ENCODE data around the gene ARL15. TPM values are rescaled to one million over a fixed set of nuclear protein-coding genes. Genes with fewer than 3 reads are reported as not detected.
A peak's percentile ranks its signal among the peaks of the same experiment; 100 is the strongest.

The ARL15 gene
- total RNA-seq, 1 experiment from 2014 or later, result 6.9 TPM

DNA sequence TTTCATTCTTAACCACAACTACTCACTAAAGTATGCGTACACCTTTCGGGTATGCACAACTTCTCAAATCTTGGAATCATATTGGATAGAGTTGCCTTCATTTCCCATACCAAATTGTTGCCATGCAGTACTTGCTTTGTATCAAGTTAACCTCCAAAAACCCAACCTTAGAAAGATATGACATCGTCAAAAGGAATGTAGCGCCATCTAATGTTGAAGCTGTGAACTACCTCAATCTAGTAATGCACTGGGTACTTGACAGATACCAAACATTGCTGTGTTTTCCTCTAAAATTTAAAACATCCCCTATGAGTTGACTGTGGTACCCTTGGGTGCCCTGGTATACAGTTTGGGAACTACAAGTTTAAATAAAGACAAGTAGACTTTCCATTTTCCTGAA, 318.4 kb downstream of the ARL15 start:
- H3F3A ChIP-seq (ENCODE audit: low read length, unreplicated experiment), result no peaks in the 10 kb centered on the region
- ATAC-seq (no peak), DNase-seq (no peak)
- no peaks in the 10 kb centered on the region for H3K9me2 ChIP-seq (replicated peaks; ENCODE audit: low read length)
- no peaks in the 10 kb centered on the region for H3K27me3 ChIP-seq (ENCODE audit: low read length)
- H3K27ac ChIP-seq (ENCODE audit: low read length), result no peak overlapping the region
- no peaks in the 10 kb centered on the region for H3K4me1 ChIP-seq (ENCODE audit: insufficient read depth, low read length)
- H2AFZ ChIP-seq (ENCODE audit: low read length), result no peak overlapping the region
- no peak overlapping the region for H3K4me3 ChIP-seq (ENCODE audit: low read length)
- CTCF ChIA-PET, result no interaction called here
- H3K9ac ChIP-seq (ENCODE audit: low read length), result no peak overlapping the region
- no peaks in the 10 kb centered on the region for H3K36me3 ChIP-seq (ENCODE audit: low read depth, low read length)
- no peaks in the 10 kb centered on the region for H3K9me3 ChIP-seq (ENCODE audit: low read length)
- POLR2A ChIA-PET (ENCODE audit: unreplicated experiment), result no interaction called here
- TF ChIP-seq EZH2phosphoT487 (IDR thresholded peaks at IDR 0.05; ENCODE audit: borderline replicate concordance, low read length), result no peak
- TF ChIP-seq, protein P1, sequence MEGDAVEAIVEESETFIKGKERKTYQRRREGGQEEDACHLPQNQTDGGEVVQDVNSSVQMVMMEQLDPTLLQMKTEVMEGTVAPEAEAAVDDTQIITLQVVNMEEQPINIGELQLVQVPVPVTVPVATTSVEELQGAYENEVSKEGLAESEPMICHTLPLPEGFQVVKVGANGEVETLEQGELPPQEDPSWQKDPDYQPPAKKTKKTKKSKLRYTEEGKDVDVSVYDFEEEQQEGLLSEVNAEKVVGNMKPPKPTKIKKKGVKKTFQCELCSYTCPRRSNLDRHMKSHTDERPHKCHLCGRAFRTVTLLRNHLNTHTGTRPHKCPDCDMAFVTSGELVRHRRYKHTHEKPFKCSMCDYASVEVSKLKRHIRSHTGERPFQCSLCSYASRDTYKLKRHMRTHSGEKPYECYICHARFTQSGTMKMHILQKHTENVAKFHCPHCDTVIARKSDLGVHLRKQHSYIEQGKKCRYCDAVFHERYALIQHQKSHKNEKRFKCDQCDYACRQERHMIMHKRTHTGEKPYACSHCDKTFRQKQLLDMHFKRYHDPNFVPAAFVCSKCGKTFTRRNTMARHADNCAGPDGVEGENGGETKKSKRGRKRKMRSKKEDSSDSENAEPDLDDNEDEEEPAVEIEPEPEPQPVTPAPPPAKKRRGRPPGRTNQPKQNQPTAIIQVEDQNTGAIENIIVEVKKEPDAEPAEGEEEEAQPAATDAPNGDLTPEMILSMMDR (conservative IDR thresholded peaks at IDR 0.05; ENCODE audit: low read depth, low read length), result peak; percentile 51
- no peak overlapping the region for H3K4me2 ChIP-seq (ENCODE audit: low read length)
- intact Hi-C loops (cut with micrococcal nuclease), result no loop called here
- H3K79me2 ChIP-seq (ENCODE audit: low read length), result no peaks in the 10 kb centered on the region
- no TSS peak for BruUV-seq (replicated peaks)
- H4K20me1 ChIP-seq (ENCODE audit: low read length), result no peaks in the 10 kb centered on the region

DNA sequence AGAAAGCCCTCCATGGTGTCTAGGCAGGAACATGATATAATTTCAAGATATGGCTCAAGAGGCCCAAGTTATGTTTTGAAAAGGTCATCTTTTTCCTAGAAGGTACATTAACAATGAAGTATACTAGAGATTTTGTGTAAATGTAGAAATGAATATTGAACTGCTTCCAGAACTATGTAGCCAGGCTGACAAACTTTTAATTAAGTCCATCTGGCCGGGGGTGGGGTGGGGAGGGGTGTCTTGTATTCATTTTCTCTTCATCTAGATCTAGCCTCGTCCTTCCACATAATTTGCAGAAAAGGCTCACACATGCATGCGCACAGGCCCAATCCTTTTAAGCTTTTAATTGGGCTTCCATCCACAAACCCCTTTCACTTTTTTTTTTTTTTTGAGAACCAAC, 323.3 kb downstream of the ARL15 start:
- H4K20me1 ChIP-seq (ENCODE audit: low read length), result no peaks in the 10 kb centered on the region
- no peak overlapping the region for H3K4me3 ChIP-seq (ENCODE audit: low read length)
- no peaks in the 10 kb centered on the region for H3K9me3 ChIP-seq (ENCODE audit: low read length)
- CTCF ChIA-PET, result no interaction called here
- DNase-seq (no peak), ATAC-seq (no peak)
- peaks cover 3% of the 10 kb centered on the region; the same call in 1 of the 2 replicates for H3K4me1 ChIP-seq (ENCODE audit: insufficient read depth, low read length)
- TF ChIP-seq, protein P1 (conservative IDR thresholded peaks at IDR 0.05; ENCODE audit: low read depth, low read length), result no peak
- TF ChIP-seq EZH2 (IDR thresholded peaks at IDR 0.05; ENCODE audit: low read length, unreplicated experiment) (no peak), EZH2phosphoT487 (IDR thresholded peaks at IDR 0.05; ENCODE audit: borderline replicate concordance, low read length) (no peak)
- H3K4me2 ChIP-seq (ENCODE audit: low read length), result no peak overlapping the region
- H3K27ac ChIP-seq (ENCODE audit: low read length), result no peak overlapping the region
- no peaks in the 10 kb centered on the region for H3F3A ChIP-seq (ENCODE audit: low read length, unreplicated experiment)
- H3K27me3 ChIP-seq (ENCODE audit: low read length), result no peaks in the 10 kb centered on the region
- intact Hi-C loops (cut with micrococcal nuclease), result no loop called here
- no peak overlapping the region for H2AFZ ChIP-seq (ENCODE audit: low read length)
- no peak overlapping the region for H3K9ac ChIP-seq (ENCODE audit: low read length)
- no TSS peak for BruUV-seq (replicated peaks)
- H3K79me2 ChIP-seq (ENCODE audit: low read length), result no peaks in the 10 kb centered on the region
- no peaks in the 10 kb centered on the region for H3K36me3 ChIP-seq (ENCODE audit: low read depth, low read length)
- H3K9me2 ChIP-seq (replicated peaks; ENCODE audit: low read length), result no peaks in the 10 kb centered on the region
- POLR2A ChIA-PET (ENCODE audit: unreplicated experiment), result no interaction called here

DNA sequence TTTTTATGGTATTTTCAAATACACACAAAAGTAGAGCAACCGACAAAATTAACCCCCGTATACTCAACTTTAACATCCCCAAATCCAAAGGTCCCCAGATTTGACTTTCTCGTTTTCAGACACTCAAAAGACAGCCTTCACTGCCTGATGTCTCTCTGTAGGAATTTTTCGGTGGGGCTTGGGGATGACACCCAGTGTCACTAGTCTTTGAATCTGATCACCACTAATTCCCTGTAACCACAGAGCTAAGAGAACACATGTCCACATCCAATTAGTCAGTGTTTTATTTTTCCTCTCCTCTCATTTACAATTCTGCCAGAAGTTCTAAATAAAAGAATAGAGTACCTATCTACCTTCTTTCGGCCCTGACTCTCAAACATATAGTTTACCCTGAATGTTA, 324.6 kb downstream of the ARL15 start:
- Histone ChIP-seq H3K36me3 (ENCODE audit: low read depth, low read length) (no peaks in the 10 kb centered on the region), H2AFZ (ENCODE audit: low read length) (no peak overlapping the region), H3K4me3 (ENCODE audit: low read length) (no peak overlapping the region), H3K27ac (ENCODE audit: low read length) (no peak overlapping the region), H3K27me3 (ENCODE audit: low read length) (no peaks in the 10 kb centered on the region), H3K9ac (ENCODE audit: low read length) (no peak overlapping the region), H3F3A (ENCODE audit: low read length, unreplicated experiment) (no peaks in the 10 kb centered on the region), H3K4me1 (ENCODE audit: insufficient read depth, low read length) (peaks cover 3% of the 10 kb centered on the region; the same call in 1 of the 2 replicates), H4K20me1 (ENCODE audit: low read length) (no peaks in the 10 kb centered on the region), H3K9me2 (replicated peaks; ENCODE audit: low read length) (no peaks in the 10 kb centered on the region), H3K4me2 (ENCODE audit: low read length) (no peak overlapping the region), H3K79me2 (ENCODE audit: low read length) (no peaks in the 10 kb centered on the region), H3K9me3 (ENCODE audit: low read length) (no peaks in the 10 kb centered on the region)
- BruUV-seq (replicated peaks), result no TSS peak
- CTCF ChIA-PET, result no interaction called here
- TF ChIP-seq, protein P1 (conservative IDR thresholded peaks at IDR 0.05; ENCODE audit: low read depth, low read length), result no peak
- TF ChIP-seq EZH2 (IDR thresholded peaks at IDR 0.05; ENCODE audit: low read length, unreplicated experiment), result no peak
- TF ChIP-seq EZH2phosphoT487 (IDR thresholded peaks at IDR 0.05; ENCODE audit: borderline replicate concordance, low read length), result no peak
- POLR2A ChIA-PET (ENCODE audit: unreplicated experiment), result no interaction called here
- DNase-seq, result no peak
- no peak for ATAC-seq
- intact Hi-C loops (cut with micrococcal nuclease), result no loop called here

Measured in PC-3 (cell line).